Osteocyte (in vitro differentiated cells): ENCODE results near the gene HES7. TPM values are rescaled to one million over a fixed set of nuclear protein-coding genes. Genes with fewer than 3 reads are reported as not detected.

ENCODE experiments used
- DNase-seq: peaks from one replicate; pipeline ENCODE4 v3.0.0; 2021; ENCODE audit warnings: mixed read lengths; ENCODE audit not compliant: unreplicated experiment; ENCODE audit errors: extremely low spot score
- H3K27ac Mint-ChIP-seq: one replicate; pipeline ENCODE4 v1.8.0; 2021; ENCODE audit warnings: mild to moderate bottlenecking, mixed read lengths; ENCODE audit not compliant: unreplicated experiment
- H3K27me3 Mint-ChIP-seq: one replicate; pipeline ENCODE4 v1.8.0; 2021; ENCODE audit warnings: mixed read lengths; ENCODE audit not compliant: unreplicated experiment
- H3K36me3 Mint-ChIP-seq: one replicate; pipeline ENCODE4 v1.8.0; 2021; ENCODE audit warnings: mixed read lengths; ENCODE audit not compliant: unreplicated experiment
- H3K4me1 Mint-ChIP-seq: one replicate; pipeline ENCODE4 v1.8.0; 2021; ENCODE audit warnings: mixed read lengths; ENCODE audit not compliant: unreplicated experiment
- H3K4me3 Mint-ChIP-seq: one replicate; pipeline ENCODE4 v1.8.0; 2021; ENCODE audit warnings: mild to moderate bottlenecking, moderate library complexity, mixed read lengths; ENCODE audit not compliant: unreplicated experiment
- H3K9me3 Mint-ChIP-seq: one replicate; pipeline ENCODE4 v1.8.0; 2021; ENCODE audit warnings: mixed read lengths; ENCODE audit not compliant: unreplicated experiment
- total RNA-seq: library from RNA; stranded (reverse); gene quantifications from 2 replicates; pipeline ENCODE4 v1.2.1, GENCODE V29; 2021
- TF ChIP-seq, protein P1 (sequence below): fragments of 200-600 bp; sonication (generic); IDR thresholded peaks from 2 replicates; pipeline ENCODE4 v1.5.0; 2021; ENCODE audit warnings: antibody characterized with exemption, mild to moderate bottlenecking, moderate library complexity

The HES7 gene
- total RNA-seq, 1 donor from 2014 or later, result 2.3 TPM

DNA sequence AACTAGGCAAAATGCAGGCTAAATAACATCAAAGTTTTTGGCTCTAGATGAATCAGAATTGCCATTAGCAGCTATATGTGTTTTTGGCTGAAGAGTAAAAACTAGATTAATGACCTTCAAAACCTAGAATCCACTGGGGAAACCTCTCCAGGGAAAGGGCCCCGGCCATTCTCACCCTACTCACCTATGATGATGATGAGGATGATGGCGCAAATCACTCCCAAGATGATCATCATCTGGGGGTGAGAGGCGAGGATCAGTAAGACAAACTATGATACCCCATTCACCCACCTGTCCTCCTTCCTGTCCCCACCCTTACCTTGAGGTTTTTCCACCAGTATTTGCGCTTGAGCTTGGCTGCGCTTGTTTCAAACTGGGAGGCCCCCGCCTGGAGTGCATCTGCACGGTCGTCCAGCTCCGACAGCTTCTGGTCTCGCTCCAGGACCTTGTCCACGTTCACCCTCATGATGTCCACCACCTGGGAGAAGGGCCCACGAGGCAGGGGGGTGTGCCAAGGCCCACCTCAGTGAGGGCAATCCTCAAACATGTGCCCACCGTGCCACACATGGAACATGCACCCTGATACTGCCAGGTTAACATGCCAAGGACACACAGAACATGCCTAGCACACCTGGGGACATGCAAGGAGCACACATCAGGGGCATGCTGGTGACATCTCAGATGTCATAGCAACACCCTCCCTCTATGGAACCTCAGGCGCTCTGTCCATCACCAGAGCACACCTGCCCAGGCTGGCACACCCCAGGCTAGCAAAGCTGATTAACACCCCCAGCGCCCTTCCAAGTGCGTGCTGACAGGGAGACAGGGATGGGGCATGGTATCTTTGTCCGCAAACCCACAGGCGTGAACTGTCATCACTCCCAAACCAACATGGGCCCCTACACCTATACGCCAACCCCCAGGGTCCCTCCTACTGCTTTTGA lies 37.7 kb upstream of the HES7 start:
- Mint-ChIP-seq H3K36me3 (peaks cover 11% of the 10 kb centered on the region), H3K27ac (peak overlapping the region; percentile 86)
- TF ChIP-seq, protein P1, sequence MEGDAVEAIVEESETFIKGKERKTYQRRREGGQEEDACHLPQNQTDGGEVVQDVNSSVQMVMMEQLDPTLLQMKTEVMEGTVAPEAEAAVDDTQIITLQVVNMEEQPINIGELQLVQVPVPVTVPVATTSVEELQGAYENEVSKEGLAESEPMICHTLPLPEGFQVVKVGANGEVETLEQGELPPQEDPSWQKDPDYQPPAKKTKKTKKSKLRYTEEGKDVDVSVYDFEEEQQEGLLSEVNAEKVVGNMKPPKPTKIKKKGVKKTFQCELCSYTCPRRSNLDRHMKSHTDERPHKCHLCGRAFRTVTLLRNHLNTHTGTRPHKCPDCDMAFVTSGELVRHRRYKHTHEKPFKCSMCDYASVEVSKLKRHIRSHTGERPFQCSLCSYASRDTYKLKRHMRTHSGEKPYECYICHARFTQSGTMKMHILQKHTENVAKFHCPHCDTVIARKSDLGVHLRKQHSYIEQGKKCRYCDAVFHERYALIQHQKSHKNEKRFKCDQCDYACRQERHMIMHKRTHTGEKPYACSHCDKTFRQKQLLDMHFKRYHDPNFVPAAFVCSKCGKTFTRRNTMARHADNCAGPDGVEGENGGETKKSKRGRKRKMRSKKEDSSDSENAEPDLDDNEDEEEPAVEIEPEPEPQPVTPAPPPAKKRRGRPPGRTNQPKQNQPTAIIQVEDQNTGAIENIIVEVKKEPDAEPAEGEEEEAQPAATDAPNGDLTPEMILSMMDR, result no peak

DNA sequence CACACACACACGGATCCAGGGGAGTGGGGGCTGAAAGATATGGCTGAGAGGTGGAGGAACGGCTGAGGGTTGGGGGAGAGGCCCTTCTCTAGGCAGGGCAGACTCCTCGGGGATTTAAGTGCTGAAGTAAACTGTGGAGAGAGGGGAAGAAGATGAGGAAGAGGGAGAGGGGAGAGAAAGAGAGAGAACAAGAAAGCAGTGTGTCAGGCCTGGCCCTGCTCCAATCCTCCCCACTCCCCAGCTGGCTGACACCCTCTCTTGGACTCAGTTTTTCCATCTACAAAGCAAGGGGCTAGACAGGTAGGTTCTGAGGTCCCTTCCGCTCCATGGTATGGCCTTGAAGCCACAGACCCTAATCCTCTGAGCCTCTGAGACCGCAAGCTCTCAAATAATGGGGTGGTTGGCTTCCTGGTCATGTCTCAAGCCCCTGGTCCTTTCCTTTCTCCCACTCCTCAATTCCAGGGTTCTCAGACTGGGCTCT lies 36.9 kb upstream of the HES7 start:
- Mint-ChIP-seq H3K36me3 (peaks cover 11% of the 10 kb centered on the region), H3K4me3 (peak overlapping the region; percentile 18), H3K9me3 (no peaks in the 10 kb centered on the region), H3K4me1 (peaks cover 38% of the 10 kb centered on the region), H3K27me3 (no peaks in the 10 kb centered on the region), H3K27ac (peak overlapping the region; percentile 86)
- DNase-seq, result no peak
- TF ChIP-seq, protein P1, result no peak

More for the DNA sequence above, 37.7 kb upstream of the HES7 start:
- Mint-ChIP-seq H3K4me3 (peak overlapping the region; percentile 74), H3K4me1 (peaks cover 38% of the 10 kb centered on the region), H3K27me3 (no peaks in the 10 kb centered on the region), H3K9me3 (no peaks in the 10 kb centered on the region)
- DNase-seq, result no peak

DNA sequence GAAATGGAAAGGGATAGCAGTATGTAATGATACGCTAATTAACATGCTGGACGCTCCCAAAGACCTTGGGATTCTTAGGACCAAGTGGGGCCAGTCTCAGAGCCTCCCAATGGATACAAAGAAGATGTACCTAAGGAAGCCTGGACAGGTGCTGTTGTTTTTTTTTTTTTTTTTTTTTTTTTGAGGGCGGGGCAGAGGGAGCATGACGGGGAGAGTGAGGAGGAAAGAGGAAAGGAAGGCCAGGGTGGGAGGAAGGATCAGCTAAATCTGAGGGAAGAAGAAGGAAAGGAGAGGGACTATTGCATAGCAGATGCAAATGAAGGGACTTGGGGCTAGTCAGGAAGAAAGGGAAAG lies 36.3 kb upstream of the HES7 start:
- H3K36me3 Mint-ChIP-seq, result peaks cover 11% of the 10 kb centered on the region
- H3K27me3 Mint-ChIP-seq, result no peaks in the 10 kb centered on the region
- peaks cover 42% of the 10 kb centered on the region for H3K4me1 Mint-ChIP-seq
- H3K27ac Mint-ChIP-seq, result peak overlapping the region; percentile 86
- no peak for DNase-seq
- H3K4me3 Mint-ChIP-seq, result peak overlapping the region; percentile 39
- TF ChIP-seq, protein P1, result no peak
- no peaks in the 10 kb centered on the region for H3K9me3 Mint-ChIP-seq

DNA sequence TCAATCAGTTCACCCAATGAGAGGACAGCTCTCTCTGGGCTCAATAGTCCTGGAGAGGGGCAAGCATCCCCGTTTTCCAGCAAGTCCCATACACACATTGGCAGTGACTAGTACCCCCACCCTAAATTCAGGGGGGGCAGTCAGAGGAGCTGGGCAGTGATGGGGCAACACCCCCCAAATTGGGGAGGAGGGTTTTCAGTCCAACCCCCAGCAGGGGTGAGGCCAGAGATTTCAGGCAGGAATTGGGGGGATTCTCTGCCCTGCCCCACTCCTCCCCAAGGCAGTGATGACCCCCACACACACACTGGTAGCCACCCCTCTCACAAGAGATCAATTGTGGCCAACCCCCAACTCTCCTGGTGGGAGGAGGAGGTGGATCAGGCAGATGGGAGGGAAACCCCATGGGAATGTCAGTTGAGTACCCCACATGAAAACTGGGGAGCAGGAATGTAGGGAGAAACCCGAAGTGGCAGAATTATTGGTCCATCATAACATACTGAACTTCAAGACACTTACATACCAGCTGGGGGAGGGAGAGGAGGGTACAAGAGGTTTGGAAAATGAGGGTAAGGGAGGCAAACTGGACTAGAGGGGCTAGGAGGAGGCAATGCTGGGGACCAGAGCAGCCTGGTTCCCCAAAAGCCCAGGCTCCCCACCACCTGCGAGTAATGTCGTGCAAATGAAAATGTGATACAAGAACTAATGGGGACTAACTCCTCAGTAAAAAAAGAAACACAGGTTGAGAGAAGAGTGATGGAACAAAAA lies 35.7 kb upstream of the HES7 start:
- H3K9me3 Mint-ChIP-seq, result no peaks in the 10 kb centered on the region
- TF ChIP-seq, protein P1, result no peak
- peak overlapping the region; percentile 60 for H3K27ac Mint-ChIP-seq
- DNase-seq, result no peak
- H3K4me3 Mint-ChIP-seq, result no peak overlapping the region
- H3K27me3 Mint-ChIP-seq, result no peaks in the 10 kb centered on the region
- peaks cover 11% of the 10 kb centered on the region for H3K36me3 Mint-ChIP-seq
- peaks cover 45% of the 10 kb centered on the region for H3K4me1 Mint-ChIP-seq

DNA sequence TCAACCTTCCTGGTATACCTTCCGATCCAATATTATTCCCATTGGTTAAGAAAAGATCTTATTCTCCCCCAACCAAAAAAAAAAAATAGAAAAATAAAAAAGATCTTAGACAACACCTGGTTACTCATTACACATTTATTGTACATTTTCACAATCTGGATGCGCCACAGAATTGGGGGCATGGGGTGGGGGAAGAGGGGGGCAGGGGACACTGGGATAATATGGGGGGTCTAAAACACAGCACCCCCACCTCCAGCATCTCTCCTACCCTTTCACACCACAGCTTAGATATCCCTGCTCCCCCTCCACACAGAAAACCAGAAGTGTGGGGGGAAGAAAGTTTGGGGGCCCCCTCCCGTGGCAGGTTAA lies 35.1 kb upstream of the HES7 start:
- Mint-ChIP-seq H3K27ac (peak overlapping the region; percentile 87), H3K4me1 (peaks cover 43% of the 10 kb centered on the region), H3K36me3 (peaks cover 11% of the 10 kb centered on the region), H3K27me3 (no peaks in the 10 kb centered on the region), H3K4me3 (peak overlapping the region; percentile 35), H3K9me3 (no peaks in the 10 kb centered on the region)
- TF ChIP-seq, protein P1, result no peak
- DNase-seq, result no peak
